HCEC 1CT (cell line): ENCODE data around the gene NUP107.

Experiments used
- DNase-seq: peaks from one replicate; pipeline ENCODE4 v3.0.0-alpha.2; 2017

The NUP107 gene

DNA sequence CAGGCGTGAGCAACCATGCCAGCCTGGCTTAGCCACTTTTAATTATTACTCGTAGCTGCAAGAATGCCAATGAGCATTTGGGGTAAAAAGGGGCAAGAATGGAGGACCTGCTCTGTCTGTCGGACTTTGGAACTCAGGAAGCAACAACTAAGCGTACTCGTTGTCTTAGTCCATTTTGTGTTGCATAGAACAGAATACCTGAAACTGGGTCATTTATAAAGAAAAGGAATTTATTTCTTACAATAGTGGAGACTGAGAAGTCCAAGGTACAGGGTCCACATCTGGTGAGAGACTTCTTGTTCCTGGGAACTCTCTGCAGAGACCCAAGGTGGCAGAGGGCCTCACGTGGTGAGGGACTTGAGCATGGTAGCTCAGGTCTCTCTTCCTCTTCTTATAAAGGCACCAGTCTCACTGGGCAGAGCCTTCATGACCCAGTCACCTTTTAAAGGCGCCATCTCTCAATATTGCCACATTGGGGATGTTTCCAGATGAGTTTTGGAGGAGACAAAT lies 88.4 kb downstream of the NUP107 start:
- DNase-seq, result no peak

DNA sequence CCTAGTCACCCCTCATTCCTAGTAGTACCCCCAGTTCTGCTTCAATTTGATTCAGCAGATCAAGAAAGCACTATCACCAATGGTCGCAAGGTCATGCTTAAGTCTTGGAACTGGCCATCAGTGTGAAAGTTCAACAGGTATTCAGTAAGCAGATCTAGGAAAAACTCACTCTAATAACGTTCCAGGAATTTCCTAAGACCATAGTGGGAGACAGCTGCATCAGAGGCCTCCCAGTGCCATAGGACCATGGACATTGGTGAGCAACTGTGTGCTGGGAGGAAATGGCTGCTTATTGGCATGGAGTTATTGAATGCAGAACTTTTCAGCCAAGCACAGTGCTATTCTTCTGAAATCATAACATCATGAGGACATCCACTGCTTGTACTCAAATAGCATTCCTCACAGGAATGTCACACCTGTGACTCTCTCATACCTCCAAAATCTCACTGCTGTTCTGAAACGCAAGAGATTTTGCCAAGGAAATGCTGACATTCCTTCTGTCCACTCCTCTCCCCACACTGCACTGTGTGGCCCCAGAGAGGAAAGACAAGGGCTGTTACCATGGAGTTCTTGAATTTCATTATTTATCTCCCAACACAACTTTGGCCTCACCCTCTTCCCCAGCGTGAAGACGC lies 90.3 kb downstream of the NUP107 start:
- DNase-seq, result no peak

DNA sequence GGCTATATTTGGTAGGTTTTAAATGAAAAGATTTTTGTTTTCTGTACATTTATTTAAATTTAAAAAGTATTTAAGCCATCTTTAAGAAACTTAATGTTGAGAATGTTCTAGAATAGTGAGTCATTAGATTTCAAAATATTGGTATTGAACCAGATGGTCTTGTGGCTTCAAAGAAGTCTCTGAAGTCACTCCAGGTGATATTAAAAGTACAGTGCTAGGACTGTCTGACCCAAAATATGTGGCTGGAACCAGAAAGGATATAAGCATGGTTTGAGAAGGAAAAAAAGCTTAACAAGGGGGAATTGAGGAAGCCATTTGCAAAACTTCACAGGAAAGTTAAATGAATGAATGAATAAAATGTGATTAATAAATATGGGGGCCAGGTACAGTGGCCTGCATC lies 92.5 kb downstream of the NUP107 start:
- no peak for DNase-seq

- no peak for DNase-seq
These were observed 94.0 kb downstream of the NUP107 start for GRCh38 chr12:68780731-68781130.

DNA sequence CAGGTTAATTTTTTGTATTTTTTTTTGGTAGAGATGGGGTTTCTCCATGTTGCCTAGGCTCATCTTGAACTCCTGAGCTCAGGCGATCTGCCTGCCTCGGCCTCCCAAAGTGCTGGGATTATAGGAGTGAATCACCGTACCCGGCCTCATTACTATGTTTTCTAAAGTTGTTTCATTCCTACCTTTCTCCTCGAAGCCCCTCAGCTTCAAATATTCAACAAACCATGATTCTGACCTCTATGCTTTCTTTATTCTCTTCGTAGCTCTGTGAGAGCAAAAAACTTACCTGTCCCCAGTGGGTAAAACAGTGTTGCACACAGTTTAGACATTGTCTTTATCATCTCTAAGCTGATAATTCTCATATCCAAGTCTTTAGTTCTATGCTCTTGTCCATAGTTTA lies 95.0 kb downstream of the NUP107 start:
- DNase-seq, result no peak

DNA sequence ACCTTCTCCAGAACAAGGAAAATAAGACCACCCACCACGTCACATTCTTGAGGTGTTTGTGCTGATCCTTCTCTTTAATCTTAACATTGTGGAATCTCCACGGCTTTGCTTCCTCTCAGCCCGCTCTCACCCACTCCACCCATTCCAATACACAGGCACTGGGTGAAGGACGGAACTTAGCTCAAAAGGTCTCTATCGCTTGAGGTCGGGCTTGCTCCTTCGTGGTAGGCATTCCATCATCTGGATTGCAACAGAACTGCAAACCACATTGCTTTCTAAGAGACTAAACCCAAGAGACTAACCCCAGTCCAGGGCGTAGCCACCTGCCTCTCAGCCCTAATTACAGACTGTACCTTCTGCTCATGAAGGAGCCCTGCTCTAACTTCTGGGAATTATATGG lies 97.2 kb downstream of the NUP107 start:
- DNase-seq, result no peak

GRCh38 chr12:68785358-68785757 lies 98.6 kb downstream of the NUP107 start:
- DNase-seq, result peak; percentile 78

DNA sequence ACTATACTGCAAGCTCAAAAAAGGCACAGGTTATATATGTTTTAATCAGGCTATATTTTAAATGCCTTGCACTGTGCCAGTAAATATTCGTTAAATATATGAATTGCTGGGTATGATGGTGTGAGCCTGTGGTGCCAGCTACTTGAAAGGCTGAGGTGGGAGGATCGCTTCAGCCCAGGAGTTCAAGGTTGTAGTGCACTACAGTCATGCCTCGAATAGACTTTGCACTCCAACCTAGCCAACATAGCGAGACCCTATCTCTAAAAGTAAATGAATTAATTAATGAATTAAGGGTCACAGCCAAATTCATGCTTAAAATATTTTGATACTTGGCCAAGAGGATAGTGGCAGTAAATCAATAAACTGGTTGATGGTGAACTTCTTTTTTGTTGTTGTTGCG lies 99.0 kb downstream of the NUP107 start:
- no peak for DNase-seq

GRCh38 chr12:68786929-68787328 lies 100.2 kb downstream of the NUP107 start:
- DNase-seq, result no peak

GRCh38 chr12:68788554-68789143 lies 101.9 kb downstream of the NUP107 start:
- no peak for DNase-seq

DNA sequence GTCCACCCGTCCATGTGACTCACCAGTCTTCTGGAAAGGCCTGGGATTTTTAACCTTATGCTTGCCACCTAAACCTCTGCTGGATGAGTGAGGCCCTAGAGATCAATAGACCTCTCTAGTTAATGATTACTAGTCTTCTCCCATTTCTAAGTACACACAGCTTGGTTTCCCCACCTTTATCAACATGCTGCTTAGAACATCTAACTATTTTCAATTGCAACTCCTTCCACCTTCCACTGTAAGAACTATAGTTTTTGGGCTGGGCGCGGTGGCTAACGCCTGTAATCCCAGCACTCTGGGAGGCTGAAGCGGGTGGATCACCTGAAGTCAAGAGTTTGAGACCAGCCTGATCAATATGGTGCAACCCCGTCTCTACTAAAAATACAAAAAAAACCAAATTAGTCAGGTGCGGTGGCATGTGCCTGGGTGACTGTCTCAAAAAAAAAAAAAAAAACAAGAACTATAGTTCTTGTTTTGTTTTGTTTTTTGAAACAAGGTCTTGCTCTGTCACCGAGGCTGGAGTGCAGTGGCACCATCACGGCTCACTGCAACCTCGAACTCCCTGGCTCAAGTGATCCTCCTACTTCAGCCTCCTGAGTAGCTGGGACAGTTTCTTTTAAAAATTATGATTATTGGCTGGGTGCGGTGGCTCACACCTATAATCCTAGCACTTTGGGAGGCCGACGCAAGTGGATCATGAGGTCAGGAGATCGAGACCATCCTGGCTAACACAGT lies 102.5 kb downstream of the NUP107 start:
- no peak for DNase-seq

DNA sequence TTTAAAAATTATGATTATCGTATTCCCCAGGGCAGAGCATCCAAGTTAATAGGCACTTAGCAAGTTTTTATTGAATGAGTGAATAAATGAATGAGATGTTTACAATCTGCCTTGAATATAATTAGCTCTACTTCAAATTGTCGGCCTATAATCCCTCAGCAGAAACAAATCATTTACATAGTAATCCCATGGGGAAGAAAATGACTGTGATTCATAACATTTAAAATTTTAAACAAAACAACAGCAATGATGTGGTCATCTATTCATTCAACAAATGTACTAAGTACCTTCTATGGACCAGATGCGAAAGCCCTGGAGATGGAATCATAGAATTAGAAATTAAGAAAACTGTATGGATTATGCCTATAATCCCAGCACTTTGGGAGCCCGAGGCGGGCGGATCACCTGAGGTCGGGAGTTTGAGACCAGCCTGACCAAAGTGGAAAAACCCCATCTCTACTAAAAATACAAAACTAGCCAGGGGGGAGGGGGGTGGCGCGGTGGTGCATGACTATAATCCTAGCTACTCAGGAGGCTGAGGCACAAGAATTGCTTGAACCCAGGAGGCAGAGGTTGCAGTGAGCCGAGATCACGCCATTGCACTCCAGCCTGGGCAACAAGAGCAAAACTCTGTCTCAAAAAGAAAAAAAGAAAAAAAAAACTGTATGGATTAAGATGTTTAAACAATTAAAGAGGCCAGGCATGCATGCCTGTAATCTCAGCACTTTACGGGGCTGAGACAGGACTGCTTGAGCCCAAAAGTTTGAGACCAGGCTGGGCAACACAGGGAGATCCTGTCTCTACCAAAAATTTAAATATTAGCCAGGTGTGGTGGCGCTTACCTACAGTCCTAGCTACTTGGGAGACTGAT lies 103.5 kb downstream of the NUP107 start:
- no peak for DNase-seq

DNA sequence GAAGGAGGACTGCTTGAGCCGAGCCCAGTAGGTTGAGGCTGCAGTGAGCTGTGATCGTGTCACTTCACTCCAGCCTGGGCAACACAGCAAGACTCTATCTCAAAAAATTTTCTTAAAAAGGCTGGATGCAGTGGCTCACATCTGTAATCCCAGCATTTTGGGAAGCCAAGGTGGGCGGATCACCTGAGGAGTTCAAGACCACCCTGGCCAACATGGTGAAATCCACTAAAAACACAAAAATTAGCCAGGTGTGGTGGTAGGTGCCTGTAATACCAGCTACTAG lies 104.1 kb downstream of the NUP107 start:
- DNase-seq, result no peak

DNA sequence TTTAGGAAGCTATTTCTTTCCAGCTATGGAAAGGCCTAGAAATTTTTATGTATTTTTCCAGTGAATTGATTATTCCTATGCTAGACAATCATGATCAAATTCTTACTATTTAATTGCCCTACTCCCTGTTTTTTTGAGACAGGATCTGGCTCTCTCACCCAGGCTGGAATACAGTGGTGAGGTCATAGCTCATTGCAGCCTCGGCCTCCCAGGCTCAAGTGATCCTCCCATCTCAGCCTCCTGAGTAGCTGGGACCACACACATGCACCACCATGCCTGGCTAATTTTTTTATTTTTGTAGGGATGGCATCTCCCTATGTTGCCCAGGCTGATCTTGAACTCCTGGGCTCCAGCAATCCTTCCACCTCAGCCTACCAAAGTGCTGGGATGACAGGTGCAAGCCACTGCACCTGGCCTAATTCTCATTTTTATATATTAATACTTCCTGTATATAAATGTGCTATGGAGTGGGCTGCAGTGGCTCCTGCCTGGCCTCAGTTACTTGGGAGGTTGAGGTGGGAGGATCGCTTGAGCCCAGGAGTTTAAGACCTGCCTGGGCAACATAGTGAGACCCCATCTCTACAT lies 105.2 kb downstream of the NUP107 start:
- no peak for DNase-seq

GRCh38 chr12:68792952-68793351 lies 106.2 kb downstream of the NUP107 start:
- peak; percentile 51 for DNase-seq

DNA sequence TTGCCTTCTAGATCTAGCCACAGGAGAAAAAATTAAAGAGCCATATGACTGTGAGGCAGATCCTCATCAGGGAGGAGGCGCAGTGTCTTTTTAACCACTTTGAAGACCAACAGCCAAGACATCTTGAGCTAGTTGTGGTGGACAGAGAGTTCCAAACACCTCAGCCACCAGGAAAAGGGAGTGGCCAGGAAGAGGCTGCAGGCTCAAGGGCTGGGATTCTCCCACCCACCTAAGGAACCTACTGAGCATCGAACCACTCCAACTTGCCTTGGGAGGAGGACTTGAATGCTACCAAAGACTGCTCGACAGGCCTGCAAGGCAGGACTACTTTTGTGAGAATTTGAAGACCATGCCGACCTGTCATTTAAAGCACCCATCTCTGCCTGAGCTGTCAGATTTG lies 106.7 kb downstream of the NUP107 start:
- no peak for DNase-seq

GRCh38 chr12:68793975-68794652 lies 107.3 kb downstream of the NUP107 start:
- DNase-seq, result no peak

DNA sequence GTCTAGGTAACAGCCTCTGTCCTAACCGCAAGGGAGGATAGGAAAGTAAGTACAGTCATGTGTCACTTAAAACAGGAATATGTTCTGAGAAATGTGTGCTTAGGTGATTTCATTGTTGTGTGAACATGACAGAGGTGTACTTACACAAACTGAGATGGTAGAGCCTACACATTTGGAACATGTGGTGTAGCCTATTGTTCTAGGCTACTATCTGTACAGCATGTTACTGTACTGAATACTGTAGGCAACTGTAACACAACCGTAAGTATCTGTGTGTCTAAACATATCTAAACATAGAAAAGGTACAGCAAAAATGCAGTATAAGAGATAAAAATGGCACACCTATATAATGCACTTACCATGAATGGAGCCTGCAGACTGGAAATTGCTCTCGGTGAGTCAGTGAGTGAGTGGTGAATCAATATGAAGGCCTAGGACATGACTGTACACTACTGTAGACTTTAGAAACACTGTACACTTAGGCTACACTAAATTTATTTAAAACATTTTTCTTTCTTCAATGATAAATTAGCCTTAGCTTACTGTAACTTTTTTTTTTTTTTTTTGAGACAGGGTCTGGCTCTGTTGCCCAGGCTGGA lies 108.0 kb downstream of the NUP107 start:
- peak; percentile 72 for DNase-seq
